Ramos (cell line): ENCODE measurements around the gene ADAM8.

Experiments used
- in situ Hi-C: fragments of 300-500 bp; cut with MboI; formaldehyde crosslinking; loops from one replicate; pipeline ENCODE4 v1.14.3; 2022; ENCODE audit warnings: low sequenced_read_pairs; ENCODE audit not compliant: unreplicated experiment

The ADAM8 gene

GRCh38 chr10:133283931-133284330, 7.3 kb upstream of the ADAM8 start:
- in situ Hi-C loops, result no loop called here

DNA sequence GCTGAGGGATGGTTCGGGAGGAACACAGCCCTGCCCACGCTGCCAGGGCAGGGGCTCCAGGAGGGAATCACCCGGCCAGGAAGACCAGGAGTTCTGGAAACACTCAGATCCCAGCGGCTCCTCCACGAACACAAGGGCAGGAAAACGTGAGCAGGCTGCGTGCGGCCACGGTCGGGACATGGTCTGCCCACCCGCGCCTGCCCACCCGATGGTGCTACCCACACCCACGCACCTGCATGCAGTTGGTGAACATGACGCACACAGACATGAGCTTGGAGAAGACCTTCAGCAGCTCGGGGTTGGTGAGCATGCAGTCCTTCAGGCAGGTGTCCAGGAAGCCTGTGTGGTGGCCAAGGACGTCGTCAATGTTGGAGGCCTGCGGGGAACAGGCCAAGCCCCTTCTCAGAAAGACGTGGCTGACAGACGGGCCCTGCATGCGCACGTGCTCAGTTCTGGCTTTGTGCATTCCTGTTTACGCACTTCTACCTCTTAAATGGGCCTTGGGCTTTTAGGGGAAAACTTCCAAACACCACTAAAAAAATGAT, 6.2 kb upstream of the ADAM8 start:
- in situ Hi-C loops, result no loop called here

- in situ Hi-C loops, result no loop called here
Measured at GRCh38 chr10:133281628-133282372, 5.1 kb upstream of the ADAM8 start.

GRCh38 chr10:133281084-133281483, 4.4 kb upstream of the ADAM8 start:
- in situ Hi-C loops, result no loop called here

DNA sequence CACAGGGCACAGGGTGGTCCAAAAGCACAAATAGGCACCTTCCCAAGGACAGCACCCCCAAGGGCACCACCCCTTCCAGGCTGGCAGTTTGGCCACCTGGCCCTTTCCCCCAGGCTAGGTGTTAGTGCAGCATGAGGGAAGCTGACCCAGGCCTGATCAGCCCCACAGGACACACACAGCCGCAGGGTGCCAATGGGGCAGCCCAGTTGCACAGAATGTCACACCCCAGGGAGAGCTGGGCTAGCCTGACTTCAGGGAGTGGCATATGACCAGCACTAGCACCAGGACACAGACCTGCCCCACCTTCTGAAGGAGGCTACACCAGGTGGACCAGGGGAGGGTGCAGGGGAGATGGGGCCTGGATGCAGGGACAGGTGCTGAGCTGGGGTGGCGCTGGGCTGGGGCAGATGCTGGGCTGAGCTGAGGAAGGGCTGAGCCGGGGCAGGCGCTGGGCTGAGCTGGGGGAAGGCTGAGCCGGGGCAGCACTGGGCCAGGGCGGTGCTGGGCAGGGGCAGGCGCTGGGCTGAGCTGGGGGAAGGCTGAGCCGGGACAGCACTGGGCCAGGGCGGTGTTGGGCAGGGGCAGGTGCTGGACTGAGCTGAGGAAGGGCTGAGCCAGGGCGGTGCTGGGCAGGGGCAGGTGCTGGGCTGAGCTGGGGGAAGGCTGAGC, 3.9 kb upstream of the ADAM8 start:
- in situ Hi-C loops, result no loop called here

DNA sequence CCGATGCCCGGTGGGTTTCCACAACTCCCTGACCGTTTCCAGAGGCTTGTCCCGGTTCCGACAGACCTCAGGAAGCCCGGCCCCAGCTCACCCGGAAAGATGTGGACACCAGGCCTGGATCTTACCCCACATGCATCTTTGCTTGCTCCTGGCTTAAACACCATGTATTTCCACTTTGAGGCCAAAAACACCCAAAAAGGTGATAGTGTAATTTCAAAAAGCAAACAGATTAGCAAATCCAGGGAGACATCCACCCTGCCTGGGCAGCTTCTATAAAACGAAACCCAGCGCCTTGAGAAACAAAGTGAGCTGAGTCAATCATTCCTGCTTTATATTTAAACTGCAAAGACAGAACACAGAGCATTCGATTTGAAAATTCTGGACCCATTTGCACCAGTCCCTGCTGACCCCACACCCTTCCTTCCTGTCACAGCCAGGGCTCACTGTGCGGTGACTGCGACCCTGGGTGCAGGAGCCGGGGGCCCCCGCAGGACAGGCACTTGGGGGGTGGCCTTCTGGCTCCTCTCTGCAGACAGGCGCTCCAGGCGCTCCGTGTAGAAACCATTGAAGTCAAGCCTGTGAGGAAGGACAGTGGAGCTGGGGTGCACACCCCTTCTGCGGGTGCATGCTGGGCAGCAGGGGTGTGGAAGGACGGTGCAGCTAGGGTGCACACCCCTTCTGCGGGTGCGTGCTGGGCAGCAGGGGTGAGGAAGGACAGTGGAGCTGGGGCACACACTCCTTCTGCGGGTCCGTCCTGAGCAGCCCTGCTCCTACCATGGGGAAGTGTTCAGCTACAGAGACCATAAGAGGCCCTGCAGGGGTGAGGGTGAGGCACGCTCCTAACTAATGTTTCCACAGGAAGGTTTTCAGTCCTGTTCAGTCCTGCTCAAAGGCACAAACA, 2.9 kb upstream of the ADAM8 start:
- in situ Hi-C loops, result no loop called here

- in situ Hi-C loops, result no loop called here
Measured at GRCh38 chr10:133278577-133279265, 2.1 kb upstream of the ADAM8 start.

DNA sequence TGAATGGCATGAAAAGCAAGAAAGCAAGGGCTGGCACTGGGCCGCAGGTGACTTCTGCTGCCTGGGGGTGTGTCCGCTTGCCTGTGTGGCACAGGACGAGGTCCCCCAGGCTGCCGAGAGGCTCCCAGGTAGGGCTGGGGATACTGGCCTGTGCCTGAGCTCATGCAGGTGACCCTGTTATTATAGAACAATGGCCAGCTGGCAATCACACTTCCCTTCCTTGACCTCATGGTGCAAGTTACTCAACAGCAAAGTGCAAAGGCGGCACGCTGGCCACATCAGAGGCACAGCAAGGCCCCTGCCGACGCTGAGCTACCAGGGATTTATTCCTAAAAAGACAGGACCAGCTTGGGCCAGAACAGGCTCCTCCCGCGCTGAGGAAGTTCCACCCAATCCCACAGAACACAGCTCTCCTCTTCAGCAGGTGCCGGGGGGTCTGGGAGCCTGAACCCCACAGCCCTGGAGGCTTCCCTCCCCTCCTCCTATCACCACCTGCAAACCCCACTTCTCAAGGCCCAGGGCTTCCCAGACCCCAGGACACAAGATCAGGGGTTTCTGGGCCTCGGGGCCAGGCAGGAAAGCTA, 1.4 kb upstream of the ADAM8 start:
- in situ Hi-C loops, result no loop called here

GRCh38 chr10:133277277-133277992, 767 bp upstream of the ADAM8 start:
- in situ Hi-C loops, result no loop called here

DNA sequence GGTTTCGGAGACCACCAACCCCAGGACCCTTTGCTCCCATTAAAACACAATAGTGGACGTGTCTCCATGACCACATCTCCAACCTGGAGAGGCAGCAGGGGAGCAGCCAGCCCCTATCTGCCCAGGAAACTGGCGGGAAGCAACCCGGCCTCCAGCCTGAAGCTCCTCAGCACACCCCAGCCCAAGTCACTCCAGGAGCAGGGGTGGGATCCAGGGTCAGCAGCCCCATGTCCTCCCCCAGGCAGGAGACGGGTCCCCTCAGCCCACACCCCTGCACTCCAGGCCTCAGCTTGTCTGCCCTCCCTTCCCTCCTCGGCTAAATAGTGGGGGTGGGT, 601 bp downstream of the ADAM8 start:
- in situ Hi-C loops, result no loop called here

DNA sequence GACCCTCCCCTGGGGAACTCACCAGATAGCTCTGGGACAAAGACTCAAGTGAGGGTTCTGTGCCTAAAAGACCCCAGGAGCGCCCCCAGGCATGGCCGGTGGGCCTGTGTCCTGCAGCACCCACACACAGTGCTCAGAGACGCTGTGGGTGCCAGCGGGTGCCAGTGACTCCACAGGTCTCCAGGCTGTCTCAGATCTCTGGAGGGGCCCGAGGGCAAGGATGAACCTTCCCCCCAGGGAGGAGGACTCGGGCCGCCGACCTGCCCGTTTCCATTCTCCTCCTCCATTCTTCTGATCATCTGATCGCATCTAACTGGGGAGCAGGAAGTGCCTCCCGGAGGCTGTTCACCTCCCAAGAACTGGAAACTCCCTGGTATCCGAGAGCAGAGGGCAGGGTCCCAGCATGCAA, 980 bp downstream of the ADAM8 start:
- in situ Hi-C loops, result no loop called here

GRCh38 chr10:133274751-133275683, 1.7 kb downstream of the ADAM8 start:
- in situ Hi-C loops, result no loop called here

- in situ Hi-C loops, result no loop called here
Measured at GRCh38 chr10:133273534-133274143, 3.0 kb downstream of the ADAM8 start.

DNA sequence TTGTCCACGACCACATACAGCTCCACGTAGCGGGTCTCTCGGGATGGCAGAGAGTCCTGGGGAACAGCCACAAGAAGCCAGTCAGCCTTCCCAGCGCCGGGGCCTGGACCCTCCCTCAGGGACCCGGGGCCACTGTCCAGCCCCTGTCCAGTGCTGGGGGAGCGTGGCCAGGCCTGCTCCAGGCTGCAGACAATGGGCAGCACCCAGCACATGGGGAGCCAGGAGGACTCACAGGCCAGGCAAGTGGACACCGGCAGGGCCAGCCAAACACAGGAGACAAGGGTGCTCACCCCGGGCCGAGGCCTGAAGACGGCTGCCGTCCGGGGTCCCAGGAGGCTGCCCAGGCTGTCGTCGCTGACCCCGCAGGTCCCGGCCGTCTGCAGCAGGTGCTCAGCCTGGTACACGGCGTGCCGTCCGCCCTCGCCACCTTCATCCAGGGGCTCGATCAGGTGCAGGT, 3.7 kb downstream of the ADAM8 start:
- in situ Hi-C loops, result no loop called here

GRCh38 chr10:133272301-133272963, 4.2 kb downstream of the ADAM8 start:
- in situ Hi-C loops, result no loop called here

GRCh38 chr10:133271521-133272300, 5.0 kb downstream of the ADAM8 start:
- in situ Hi-C loops, result no loop called here
